Frontal cortex (tissue), 4 donors: ENCODE data around the gene CUBN. TPM values are rescaled to one million over a fixed set of nuclear protein-coding genes. Genes with fewer than 3 reads are reported as not detected.

Source experiments
- DNase-seq, 2 donors: peaks; one replicate each; pipeline ENCODE4 v3.0.0; 2012; ENCODE audit warnings: low spot score in 2 of 2
- FAIRE-seq: peaks from 2 replicates; lab custom pipeline; 2012; peaks lifted over from hg19 to GRCh38; lab: Jason Lieb, UNC
- total RNA-seq: library from RNA; depleted of rRNA; stranded (reverse); fragments of >200 nt; gene quantifications from one replicate; pipeline ENCODE4 v1.2.3, GENCODE V29; 2014
- donor health status: control.
- donor health status: control.
- donor health status: control.

CUBN gene
- total RNA-seq, 1 donor from 2014 or later, result 1.2 TPM

DNA sequence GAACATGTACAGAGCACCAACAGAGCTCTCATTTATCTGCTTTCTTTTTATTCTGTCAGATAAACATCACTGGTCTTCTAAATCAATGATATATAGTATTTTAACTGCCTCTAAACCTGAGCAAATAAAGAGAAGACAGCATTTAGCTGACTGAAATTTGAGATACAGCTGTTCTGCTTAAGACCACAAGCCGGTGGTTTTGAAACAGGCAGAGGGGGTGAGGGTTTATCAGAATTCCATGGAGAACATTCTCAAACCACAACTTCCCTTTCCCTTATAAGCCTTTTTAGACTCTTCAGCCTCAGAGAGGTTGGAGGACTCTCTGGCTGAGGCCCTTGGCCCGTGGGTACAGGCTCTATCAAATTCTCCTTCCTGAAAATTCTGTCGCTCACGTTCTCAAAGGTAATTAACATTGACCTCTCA, 225.0 kb downstream of the CUBN start:
- DNase-seq (no peak), FAIRE-seq (no peak)

DNA sequence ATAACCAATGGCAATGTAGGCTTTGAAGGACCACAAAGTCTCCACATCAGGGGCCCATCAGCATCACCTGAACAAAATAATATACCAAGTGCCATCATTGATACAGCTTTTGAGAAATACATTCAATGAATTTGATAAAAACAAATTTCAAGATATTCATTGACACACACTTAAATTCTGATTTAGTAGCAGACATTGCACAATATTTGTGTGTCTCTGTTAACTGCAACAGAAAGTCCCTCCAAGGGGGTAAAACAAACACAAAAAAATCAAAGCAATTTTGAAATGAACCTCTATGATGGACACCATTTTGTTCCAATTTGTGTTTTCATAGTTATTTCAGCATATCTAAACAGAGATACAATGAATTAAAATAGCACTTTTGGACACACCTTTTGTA, 225.6 kb downstream of the CUBN start:
- FAIRE-seq (no peak), DNase-seq (no peak)

DNA sequence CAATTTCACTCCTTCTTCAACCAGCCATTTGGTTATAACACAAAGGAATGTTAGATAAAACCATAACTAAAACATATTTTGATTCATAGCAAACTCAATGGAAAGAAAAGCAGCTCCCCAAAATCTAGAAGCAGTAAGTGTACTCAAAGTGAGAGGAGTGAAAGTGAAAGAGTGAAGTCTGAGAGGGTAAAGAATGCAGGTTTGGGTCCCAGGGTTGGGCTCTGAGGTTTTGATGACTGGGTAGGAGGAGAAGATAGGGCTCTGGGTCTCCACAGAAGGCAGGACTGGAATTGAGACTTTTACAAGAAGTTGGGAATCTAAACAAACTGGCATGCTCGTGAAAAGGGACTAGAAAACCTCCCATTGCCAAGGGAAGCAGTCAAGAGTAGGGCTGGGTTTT, 227.0 kb downstream of the CUBN start:
- DNase-seq (no peak), FAIRE-seq (no peak)

DNA sequence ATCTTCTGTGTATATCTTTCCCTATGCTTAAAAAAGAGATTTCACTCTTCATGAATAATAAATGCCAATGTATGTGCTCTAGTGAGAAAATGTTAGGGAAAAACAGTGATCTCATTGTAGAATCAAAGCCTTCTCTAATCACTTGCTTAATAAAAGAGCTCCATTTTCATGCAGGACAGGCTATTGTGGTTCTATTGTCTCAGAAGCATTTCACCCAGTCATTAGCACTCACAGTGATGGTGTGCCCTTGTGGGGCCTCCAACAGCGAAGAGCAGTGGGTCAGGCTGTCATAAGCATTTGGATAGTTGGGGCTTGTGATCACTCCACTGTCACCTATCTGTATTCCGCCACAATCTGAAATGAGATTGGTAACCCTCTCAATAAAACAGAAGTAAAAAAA, 228.5 kb downstream of the CUBN start:
- FAIRE-seq (no peak), DNase-seq (no peak)

DNA sequence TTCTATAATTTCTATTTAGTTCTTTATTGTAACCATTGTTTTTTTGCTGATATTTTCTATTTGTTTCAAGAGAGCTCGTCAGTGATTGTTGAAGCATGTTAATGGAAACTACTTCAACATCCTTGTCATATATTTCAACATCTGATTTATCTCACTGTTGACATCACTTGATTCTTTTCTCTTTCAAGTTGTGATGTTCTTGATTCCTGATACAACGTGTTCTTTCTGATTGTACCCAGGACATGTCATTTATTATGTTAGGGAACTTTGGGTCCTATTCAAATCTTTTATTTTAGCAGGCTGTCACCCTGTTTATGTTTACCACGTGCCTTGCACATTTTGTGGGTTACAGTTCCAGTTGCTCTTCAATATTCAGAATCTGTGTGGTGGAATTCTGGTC, 232.6 kb downstream of the CUBN start:
- DNase-seq, result no peak
- FAIRE-seq, result no peak

DNA sequence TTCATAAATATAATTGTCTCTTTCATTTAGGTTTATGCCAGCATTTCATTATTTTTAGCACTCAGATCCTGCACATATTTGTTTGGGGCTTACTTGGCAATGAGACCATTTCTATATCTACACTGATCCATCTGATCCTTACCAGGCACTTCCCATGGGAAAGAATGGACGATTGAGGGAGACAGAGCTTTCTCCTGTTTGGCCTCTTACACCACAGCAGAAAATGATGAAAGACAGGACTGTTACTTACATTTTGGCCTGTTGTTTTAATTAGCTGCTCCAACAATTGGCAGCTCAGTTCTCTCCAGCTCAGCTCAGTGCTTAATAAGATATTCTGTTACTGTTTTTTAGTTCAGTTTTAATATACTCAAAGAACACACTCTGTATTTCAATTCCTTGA, 234.8 kb downstream of the CUBN start:
- DNase-seq (no peak), FAIRE-seq (no peak)

DNA sequence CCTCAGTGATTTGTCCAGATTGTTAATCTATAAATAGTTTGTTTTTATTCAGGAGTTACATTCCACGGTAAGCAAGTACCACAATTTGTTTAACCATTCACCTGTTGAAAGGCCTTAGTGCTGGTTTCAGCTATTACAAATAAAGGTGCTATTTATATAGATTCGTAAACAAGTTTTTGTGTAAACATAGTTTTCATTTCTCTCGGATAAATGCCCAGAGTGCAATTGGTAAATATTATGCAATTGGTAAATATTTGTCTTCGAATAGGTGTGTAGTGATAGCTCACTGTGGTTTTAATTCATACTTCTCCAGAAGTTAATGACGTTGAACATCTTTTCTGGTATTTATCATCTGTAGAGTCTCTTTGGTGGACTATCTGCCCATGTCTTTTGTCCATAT, 235.9 kb downstream of the CUBN start:
- DNase-seq (no peak), FAIRE-seq (no peak)

DNA sequence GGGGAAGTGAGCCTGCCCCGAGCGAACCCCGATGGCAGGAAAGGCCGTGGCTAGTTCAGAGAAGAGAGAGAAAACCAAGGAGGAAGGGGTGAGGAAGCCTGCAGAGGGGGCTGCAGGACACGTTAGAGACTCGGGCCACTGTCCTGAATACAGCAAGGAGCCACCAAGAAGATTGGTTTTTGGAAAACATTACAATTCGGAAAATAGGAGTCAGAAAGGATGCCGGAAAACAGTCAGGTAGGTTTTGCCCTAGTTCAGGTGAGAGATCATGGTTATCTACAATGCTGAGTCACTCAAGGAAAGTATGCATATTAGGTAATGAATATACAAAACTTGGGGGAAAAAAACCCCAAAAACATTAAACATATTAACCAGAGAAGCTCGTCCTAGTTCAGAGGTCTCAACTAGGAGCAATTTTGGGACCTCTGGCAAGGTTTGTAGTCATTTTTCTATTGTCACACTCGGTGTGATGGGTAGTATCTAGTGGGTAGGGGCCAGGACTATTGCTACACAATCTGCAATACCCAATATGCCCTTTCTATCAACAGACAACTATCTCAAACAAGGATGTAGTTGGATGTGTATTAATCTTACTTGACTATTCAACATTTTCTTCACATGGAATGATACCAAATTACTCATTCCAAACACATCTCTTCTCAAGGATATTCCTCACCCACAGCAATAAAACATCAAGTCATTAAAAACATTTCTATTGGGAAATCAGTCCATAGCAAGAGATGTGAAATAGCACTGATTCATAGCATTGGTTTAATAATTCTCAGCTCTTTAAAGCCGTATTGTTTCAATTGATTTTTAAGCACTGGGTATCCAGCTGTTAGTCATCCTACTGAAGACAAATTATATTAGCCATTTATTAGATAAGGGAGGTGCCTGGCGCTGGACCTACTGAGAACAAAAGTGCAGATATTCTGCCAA, 238.0 kb downstream of the CUBN start:
- DNase-seq (no peak), FAIRE-seq (no peak)

DNA sequence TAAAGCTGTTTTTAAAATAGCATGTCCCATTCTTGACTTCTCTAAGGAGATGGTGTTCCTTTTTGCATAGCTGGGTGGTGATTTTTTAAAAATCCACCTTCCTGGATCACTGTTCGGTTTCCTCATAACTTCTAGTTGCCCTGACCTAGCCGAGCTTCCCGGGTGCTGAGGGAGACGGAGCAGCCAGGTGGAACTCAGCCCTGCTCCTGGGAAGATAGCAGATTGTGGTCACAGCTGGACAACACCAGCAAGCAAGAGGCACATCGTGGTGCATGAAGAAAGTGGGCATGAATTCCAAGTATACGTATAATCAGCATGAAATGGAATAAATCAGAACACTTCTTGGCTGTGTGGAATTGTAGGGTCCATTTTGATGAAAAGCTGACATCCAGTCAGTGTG, 238.9 kb downstream of the CUBN start:
- no peak for FAIRE-seq
- DNase-seq, result no peak

DNA sequence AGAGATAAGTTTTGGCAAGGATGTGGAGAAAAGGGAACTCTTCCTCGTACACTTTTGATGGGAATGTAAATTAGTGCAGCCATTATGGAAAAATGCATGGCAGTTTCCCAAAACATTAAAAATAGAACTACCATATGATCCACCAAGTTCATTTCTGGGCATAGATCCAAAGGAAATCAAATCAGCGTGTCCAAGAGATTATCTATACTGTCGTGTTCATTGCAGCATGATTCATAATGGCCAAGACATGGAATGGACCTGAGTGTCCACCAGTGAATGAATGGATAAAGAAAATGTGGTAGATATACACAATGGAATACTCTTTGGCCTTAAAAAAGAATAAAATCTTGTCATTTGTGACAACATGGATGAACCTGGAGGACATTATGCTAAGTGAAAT, 242.0 kb downstream of the CUBN start:
- FAIRE-seq (no peak), DNase-seq (no peak)

DNA sequence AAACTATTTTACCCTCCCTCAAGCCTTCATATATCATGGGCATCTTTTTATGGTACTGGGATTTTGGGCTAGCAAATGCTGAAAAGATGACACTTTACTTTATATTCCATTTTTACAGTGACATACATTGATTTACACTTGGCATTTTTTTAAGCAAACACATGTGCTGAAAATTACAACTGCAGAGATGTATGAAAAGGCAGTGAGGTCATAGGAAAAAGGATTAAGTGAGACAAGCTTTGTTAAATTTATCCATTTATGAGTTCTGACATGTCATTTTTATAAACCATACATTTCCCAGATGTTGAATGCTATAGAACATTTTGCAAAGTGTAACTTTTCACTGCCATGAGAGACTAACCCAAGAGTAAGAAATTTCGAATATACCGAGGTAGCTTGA, 243.6 kb downstream of the CUBN start:
- DNase-seq (no peak), FAIRE-seq (no peak)

DNA sequence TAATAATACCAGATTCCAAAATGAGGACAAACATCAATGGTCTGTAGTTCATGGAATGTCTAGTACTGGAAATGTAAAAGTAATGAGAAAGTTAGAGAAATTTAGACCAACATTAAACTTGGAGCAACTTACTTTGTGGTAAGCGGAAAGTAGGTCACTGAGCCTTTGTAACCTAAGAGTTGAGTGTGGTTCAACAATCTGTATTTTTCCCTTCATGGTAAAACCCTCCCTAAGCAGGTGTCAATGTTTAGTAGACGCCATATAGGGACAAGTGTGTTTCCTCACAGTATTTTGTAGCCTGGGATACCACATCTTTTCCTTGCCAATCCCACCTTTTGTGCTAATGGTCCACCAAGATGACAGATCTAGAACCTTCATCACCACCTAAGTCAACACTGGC, 245.1 kb downstream of the CUBN start:
- no peak for FAIRE-seq

DNA sequence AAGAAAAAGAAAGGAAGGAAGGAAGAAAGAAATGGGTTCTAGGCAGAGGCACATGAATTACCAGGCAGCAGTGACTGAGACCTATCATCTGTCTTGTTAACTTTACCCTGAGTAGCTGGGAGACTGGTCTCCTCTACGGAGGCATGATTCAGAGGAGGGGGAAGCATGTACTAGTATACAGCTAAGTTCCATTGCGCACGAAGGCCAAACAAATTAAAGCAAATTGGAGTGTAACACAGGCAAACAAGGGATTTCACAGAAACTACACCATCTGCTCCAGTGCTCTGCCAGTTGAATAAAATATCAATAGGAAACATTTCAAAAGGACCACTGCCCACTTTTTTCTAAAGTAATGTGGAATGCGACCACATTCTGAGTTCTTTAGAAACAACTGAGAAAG, 246.5 kb downstream of the CUBN start:
- FAIRE-seq (no peak), DNase-seq (no peak)

More for the DNA sequence above, 245.1 kb downstream of the CUBN start:
- no peak for DNase-seq

DNA sequence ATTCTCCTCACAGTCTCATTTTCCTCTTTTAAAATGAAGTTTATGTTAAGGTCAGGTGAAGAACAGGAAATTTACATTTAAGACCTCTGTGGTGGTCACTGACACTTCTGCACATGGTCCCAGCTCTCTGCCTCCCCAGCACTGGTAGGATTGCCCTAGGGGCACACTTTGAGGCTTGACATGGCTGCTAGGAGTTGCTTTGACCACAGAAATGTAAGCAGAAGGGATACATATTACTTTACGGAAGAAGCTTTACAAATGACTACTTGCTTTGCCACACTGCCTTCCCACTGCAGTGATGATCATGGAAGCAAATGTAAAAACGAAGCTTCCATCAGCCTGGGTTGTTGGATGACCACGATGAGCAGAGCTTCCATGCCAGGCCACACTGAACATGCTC, 259.3 kb downstream of the CUBN start:
- DNase-seq, result no peak
- no peak for FAIRE-seq

DNA sequence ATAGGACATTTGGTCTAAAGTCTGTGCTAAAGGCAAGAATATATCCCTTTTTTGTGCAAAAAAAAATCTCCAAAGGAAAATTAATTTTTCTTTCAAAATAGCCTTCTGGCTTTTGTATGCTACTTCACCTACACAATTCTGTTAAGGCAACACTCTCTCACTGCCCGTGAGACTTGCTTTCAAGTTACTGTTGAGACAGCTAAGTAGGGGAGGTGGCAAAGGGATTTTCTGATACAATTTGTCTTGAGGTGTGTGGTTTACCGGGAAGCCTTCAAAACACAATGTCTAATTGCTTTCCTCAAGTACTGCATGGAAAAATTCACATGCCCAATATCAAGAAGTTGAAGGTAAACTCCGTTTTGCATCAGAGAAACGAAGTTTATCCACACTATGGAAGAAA, 261.6 kb downstream of the CUBN start:
- DNase-seq, result no peak
- no peak for FAIRE-seq

DNA sequence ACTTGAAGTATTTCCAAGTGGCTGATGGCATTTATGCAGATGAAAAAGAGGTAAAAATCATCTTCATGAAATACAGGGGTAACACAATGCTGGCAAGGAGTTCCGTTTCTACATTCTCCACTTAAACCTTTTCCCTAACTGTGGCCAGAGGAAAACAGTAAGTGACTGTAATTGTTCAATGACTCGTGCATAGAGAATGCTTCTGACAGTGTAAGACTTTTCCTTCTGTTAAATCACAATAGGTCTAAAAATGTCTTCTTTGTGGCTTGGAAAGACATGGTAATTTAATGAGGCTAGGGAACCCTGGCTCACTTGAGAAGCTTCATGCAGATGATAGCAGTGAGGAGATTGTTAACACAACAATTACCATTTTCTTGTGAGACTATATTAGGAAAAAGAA, 262.1 kb downstream of the CUBN start:
- no peak for DNase-seq
- no peak for FAIRE-seq

DNA sequence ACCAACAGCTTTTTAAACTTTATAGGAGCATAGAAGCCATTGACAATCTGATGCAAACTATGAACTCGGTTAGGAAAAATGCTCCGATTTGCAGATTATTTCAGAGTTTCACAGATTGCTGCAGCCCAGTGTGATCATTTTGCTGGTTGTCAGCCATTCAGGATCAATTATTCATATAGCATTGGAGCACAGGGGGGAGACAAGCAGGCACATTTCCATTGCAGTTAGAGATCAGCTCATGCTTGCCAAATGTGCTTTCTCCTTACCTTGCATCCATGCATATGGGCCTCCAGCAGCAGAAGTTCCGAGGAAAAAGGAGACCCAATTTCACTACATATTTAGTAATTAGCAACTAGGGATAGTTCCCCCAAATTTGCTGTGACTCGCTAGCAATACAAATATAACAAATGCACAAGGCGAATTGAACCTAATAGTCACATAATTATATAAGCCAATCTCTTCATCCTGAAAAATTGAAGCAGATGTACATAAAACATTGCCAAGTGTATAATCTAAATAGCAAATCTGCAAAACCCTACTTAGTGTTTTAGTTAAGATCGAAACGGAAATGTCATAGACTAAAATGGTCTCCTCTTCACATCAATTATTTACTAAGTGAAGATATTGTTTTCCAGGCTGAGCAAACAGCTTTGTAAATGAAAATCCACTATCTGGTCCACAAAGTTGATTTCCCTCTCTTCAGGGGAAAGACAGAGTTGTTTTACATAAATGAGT, 262.9 kb downstream of the CUBN start:
- no peak for DNase-seq
- FAIRE-seq, result no peak

DNA sequence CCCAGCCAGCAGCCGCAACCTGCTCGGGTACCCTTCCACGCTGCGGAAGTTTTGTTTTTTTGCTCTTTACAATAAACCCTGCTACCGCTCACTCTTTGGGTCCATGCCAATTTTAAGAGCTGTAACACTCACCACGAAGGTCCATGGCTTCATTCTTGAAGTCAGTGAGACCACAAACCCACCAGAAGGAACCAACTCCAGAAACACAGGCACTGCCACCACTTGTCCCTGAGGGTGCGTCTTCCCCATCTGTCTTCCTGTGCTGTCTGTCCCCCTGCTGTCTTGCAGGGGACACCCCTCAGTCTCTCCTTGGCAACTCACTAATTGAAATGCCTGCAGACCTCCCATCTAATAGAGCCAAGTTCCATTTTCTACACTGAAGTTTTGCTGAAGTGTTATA, 263.8 kb downstream of the CUBN start:
- DNase-seq (no peak), FAIRE-seq (no peak)

DNA sequence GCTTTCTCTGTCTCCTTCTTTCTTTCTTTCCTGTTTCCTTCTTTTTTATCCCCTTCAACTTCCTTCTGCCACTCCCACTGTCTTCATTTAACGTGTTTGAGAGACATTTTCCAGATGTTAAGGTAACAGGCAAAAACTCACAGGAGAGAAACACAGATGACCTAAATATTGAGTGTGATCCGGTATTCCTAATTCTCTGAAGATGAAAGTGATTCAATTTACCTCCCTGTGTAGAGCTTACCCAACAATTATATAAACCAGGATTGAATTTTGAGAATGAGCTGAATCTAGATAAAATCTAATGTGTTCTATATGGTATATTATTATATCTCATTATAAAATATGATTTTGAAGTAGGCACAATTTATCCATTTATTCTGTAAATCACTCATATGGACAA, 265.8 kb downstream of the CUBN start:
- FAIRE-seq (no peak), DNase-seq (no peak)

DNA sequence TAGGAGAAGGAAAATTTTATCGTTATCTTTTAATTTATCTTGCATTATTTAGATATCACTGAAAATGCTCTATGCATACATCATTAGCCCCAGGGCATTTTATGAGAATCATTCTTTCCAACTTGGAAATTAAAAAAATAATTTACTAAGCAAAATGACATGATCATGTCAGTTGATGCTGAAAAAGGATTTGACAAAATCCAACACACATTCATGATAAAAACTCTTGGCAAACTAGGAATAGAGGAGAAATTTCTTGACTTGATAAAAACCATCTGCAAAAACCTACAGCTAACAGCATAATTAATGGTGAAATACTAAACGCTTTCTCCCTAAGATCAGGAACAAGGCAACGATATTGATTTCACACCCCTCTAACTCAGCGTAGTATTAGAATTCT, 272.2 kb downstream of the CUBN start:
- no peak for FAIRE-seq
- no peak for DNase-seq

DNA sequence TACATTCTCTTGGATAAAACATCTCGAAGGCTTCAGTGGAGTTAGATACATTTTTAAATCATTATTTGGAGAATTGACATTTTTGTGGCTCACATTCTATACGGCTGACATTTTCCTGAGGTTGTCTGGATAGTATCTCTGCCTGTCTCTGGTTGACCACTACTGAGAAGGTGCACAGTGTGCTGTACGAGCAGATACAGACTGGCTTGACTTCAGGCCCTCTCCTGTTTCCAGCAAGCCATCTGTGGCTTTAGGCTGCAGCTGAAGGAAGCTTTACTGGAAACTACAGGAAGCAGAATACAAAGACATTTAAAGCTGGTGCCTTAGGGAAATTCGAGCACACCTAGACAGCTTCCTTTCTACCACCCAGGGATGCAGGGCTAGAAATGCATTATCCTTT, 273.0 kb downstream of the CUBN start:
- FAIRE-seq (no peak), DNase-seq (no peak)
